Activated CD8-positive, alpha-beta memory T cell treated with anti-CD3 and anti-CD28 coated beads for 24 hours (primary cell): ENCODE data around the gene FIGN.

Source experiments
- DNase-seq: peaks from one replicate; pipeline ENCODE4 v3.0.0-alpha.2; 2020

Gene FIGN

GRCh38 chr2:163607630-163608029 lies 128.2 kb downstream of the FIGN start:
- no peak for DNase-seq

DNA sequence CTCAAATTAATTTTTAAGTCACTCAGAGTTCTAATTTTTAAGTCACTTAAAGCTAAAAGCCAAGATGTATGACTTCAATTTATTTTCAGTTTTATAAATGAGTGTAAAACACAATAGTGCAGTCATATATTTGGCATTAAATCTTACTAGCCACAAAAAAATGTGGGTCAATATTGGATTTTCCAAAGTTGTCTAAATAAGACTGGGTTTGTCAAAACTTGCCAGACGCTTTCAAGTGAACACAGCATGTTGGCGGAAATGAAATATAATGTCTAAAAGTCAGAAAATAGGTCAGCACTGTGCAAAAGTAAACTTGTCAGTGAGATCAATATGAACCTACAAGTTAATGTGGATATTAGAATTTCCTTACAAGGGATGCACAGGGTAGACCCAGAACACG lies 128.9 kb downstream of the FIGN start:
- no peak for DNase-seq

DNA sequence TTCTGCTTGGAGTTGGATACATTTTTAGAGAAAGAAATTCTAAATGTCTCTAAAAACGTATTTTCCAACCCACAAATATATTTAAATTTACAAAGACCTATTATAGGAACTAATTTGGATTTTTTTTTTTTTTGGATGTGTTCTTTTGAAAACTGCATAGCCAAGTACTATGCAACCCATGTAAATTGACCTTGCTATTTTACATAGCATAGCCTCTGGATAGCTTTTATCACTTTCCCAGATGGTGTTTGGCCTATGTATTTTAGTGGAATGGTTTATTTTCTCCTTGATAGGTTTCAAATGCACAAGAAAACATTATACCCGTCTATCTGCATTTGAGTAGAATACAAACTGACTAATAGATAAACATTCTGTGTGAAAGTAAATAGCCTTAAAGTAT lies 130.0 kb downstream of the FIGN start:
- no peak for DNase-seq

- DNase-seq, result no peak
Observed at GRCh38 chr2:163604941-163605555, 130.8 kb downstream of the FIGN start.

DNA sequence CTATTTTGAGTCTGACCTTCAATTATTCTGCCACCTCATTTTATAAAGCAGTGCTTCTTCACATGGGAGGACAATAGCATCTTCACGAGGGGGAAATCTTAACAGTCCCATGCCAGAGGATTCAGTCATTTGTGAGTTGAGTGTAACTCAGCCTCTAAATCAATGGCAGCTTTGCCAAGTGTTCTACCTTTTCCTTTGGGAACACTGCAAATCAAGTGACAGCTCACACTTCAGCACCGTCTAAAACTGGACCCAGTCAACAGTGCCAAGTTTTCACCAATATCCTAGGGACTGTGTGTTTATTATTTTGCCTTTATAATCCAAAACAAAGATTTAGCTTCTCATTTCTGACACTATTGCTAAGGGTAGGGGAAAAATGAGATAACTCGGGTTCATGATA lies 133.6 kb downstream of the FIGN start:
- DNase-seq, result no peak

GRCh38 chr2:163601377-163601776 lies 134.4 kb downstream of the FIGN start:
- DNase-seq, result no peak

DNA sequence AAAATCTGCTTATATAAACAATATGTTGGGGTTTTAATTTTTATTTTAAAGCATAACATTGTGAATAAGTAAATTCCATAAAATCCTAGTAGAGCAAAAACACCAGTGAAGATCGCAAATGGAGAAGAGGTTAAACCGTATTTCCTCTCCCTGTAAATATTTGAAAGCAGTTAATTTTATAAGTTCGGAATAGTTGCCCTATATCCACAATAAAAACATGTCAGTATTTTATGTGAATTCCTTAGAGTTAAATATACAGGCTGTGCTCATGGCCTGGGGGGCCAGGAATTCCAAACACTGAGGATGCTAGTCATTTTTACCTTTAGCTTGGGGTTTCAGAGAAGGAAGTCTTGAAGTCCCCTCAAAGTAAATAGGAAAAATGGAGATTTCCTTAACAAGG lies 135.0 kb downstream of the FIGN start:
- DNase-seq, result no peak

DNA sequence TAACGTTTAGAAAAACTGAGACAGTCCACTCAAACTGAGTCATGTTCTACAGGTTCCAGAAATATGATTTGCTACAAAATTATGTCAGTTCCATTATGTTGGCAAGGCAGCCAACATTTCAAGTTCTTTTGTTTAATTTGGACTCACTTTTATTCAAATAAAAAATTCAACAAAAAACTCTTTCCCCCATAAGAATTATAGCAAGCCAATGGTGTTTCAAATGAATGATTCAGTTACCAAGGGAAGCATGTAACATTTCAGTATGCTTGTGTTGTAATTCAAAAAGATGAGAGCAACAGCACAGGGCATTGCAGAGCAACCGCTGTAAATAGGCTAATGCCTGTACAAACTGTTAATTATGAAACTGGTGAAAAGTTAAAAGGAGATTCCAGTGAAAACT lies 140.8 kb downstream of the FIGN start:
- no peak for DNase-seq

- no peak for DNase-seq
Observed at GRCh38 chr2:163594497-163594896, 141.3 kb downstream of the FIGN start.

GRCh38 chr2:163593982-163594381 lies 141.8 kb downstream of the FIGN start:
- DNase-seq, result no peak

DNA sequence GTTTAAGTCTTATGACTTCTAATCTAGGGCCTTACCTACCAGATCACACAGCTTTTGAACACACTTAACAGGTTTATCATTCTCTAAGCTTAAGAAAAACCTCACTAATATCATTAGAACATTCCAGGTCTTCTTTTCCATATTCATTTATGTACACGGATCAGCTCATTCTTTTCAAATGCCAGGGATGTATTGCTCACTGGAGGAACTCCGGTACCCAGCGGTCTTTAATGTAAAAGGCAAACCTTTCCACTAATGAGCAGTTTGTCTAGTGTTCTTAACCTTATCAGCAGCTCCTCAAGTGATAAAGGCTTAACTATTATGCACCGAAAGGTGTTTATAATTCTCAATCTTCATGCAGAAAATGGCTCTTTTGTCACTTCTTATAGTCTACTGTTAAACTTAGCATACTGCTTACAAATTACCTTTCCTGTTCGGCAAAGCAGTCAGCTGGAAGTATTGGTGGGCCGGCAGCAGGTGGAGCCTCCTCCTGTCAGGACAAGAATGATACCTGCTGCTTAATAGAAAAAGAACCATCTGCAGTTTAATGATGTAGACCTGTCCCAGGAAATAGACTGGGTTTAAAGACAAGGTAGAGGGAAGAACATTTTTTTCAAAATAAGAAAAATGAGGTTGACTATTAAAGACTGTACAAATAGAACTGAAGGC lies 142.7 kb downstream of the FIGN start:
- DNase-seq, result no peak

- no peak for DNase-seq
Observed at GRCh38 chr2:163591461-163591860, 144.3 kb downstream of the FIGN start.

- no peak for DNase-seq
Observed at GRCh38 chr2:163580757-163581156, 155.1 kb downstream of the FIGN start.

DNA sequence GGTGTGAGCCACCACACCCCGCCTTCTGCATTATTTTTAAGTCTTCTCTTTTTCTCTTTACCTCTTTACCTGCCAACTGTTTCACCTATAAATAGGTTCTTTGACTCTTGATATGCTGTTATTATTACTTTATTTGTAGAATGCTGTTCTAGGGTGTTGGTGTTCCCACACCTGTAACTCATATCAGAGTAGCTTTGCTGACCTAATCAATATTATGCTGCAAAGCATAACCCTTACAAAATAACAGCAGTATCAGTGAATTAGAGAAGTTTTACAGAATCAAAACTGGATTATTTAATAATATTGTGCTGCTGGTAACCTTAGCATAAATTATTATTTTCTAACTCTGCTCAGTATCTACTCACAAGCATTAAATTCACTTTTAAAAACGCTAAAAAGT lies 161.5 kb downstream of the FIGN start:
- DNase-seq, result no peak

- no peak for DNase-seq
Observed at GRCh38 chr2:163573652-163574051, 162.2 kb downstream of the FIGN start.

- no peak for DNase-seq
Observed at GRCh38 chr2:163572850-163573249, 163.0 kb downstream of the FIGN start.

DNA sequence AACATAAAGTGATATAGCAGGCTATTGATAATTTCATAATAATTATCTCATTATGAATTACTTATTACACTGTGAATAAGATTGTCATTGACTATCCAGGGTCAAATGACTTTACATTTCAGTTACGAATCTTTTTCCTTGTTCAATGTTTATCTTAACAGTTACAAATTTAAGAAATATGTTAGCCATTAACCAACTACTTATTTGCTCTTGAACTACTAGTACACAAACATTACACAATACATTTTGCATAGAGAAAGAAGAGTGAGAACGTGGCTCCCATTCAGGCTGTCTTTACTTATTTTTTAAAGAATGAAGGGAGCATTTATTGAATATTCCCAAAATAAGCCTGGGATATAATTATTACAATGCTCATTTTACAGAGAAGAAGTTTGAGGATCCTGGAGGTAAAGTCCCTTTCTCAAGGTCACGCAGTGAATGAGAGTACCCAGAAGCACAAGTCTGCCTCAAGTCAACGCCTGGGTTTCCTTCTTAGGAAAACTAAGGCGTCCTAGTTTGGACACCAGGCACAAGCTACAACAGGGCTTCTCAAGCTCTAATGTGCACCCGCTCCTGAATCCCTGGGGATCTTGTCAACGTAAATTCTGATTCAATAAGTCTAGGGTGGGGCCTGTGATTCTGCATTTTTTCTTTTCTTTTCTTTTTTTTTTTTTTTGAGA lies 164.2 kb downstream of the FIGN start:
- no peak for DNase-seq

- no peak for DNase-seq
Observed at GRCh38 chr2:163570391-163570790, 165.4 kb downstream of the FIGN start.

GRCh38 chr2:163565192-163565591 lies 170.6 kb downstream of the FIGN start:
- DNase-seq, result no peak

DNA sequence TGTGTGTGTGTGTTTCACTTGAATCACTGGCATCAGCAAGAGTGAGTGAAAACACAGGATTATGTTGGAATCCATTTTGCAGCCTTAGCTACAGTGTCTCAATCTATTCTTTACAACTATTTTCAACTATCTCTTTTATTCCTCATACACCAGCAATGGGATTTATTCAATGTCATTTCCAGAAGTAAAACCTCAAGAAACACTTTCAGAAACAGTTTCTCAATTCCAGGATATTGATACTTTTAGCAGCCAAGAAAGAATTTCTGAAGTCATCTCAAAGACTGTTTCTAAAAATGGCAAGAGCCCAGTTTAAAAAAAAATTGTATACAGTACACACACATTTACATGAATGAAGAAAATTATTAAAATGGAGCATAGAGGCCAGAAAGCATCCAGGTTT lies 171.6 kb downstream of the FIGN start:
- DNase-seq, result no peak

GRCh38 chr2:163563336-163563735 lies 172.5 kb downstream of the FIGN start:
- no peak for DNase-seq

- no peak for DNase-seq
Observed at GRCh38 chr2:163558251-163559021, 177.4 kb downstream of the FIGN start.

GRCh38 chr2:163556511-163556910 lies 179.3 kb downstream of the FIGN start:
- no peak for DNase-seq

DNA sequence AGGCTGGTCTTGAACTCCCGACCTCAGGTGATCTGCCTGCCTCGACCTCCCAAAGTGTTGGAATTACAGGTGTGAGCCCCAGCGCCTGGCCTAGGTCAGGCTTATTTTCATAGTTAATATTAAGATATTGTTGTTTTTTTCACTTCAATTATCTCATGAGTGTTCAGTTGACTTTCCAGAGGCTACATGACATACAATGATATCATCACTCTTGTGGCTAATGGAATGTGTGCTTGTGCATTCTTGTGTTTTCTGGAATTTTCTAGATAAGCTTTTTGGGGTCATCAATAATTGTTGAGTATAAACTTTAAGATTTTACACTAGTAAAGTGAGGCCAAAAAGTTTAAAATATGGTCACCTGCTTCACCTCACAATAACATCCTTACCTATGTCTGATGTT lies 180.9 kb downstream of the FIGN start:
- DNase-seq, result no peak
